Hypothalamus (tissue), 51 donors: ENCODE data around the gene USP24.
"Not testable (repeated sequence)": the region's sequence is repeated elsewhere in the genome, so short reads cannot be mapped to it uniquely, and the experiment has no call there.

Source experiments
- DNase-seq, 51 donors: peaks; one replicate each; lab custom pipeline; 2025; lab: John Stamatoyannopoulos, UW

The USP24 gene

GRCh38 chr1:55128418-55128995, 86.7 kb downstream of the USP24 start:
- no peak for DNase-seq

DNA sequence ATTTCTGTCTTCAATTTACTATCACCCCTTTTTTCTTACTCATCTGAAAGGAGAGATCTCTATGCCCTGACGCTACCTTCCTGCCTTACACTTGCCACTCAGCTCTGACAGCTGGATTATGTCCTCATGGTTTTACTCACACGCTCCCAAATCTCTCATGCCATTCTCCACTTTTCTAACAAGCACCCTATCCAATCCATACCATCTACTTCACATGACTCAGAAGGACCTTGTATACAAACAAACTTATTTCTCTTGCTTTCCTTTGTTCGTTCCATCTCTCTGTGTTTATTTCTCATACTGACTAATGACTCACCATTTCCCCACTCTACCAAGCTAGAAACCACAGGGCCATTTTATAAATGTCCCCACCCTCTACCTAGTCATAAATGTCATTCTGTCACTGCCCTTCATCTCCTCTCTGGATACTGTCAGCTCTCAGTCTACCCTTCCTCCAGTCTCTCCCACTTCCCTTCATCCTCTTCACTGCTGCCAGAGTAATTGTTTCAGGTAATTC, 87.3 kb downstream of the USP24 start:
- no peak for DNase-seq

- DNase-seq, result no peak
Observed at GRCh38 chr1:55124470-55124869, 90.7 kb downstream of the USP24 start.

- no peak for DNase-seq
Observed at GRCh38 chr1:55120538-55120937, 94.6 kb downstream of the USP24 start.

DNA sequence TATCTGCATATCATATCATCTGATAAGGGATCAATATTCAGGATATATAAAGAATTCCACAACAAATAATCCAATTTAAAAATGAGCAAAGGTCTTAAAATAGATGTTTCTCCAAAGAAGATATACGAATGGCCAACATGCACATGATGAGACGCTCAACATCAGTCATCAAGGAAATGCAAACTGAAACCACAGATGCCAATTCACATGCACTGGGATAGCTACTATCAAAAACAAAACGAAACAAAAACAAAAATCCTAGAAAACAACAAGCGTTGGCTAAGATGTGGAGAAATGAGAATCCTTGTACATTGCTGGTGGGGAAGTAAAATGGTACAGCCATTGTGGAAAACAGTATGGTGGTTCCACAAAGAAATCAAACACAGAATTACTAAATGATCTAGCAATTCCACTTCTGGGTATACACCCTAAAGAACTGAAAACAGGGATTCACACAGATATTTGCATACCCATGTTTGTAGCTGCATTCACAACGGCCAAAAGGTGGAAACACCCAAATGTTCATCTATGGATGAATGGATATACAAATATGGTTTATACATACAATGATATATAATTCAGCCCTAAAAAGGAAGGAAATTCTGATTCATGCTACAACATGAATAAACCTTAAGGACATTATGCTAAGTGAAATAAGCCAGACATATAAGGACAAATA, 96.4 kb downstream of the USP24 start:
- DNase-seq, result no peak

- no peak for DNase-seq
Observed at GRCh38 chr1:55117941-55118340, 97.2 kb downstream of the USP24 start.

DNA sequence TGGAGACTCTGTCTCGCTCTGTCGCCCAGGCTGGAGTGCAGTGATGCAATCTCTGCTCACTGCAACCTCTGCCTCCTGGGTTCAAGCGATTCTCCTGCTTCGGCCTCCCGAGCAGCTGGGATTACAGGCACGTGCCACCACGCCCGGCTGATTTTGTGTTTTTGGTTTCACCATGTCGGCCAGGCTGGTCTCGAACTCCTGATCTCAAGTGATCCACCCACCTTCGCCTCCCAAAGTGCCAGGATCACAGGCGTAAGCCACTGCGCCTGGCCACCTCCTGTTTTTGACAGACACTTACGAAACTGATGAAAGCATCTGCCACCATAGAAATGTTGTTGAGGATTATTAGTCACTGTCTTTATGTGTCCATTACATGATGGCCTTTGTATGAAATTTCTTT, 106.2 kb downstream of the USP24 start:
- not testable (repeated sequence) for DNase-seq

- DNase-seq, result no peak
Observed at GRCh38 chr1:55107101-55107500, 108.1 kb downstream of the USP24 start.

DNA sequence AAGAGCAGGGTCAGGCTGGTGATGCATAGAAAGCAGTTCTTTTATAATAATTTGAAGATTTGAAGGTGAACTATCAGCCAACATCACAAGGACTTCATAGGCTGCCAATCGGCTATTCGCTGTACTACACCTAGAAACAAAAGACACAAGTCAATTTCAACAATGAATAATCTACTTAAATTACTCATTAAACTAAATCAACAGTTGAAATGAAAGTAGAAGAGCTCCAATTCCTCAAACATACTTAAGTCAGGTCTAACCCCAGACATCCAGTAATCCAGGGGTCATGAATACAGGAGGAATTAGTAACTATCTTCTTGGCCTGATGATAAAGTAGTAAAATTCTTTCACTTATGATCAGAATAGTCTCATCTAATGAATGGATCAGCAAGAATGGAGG, 111.3 kb downstream of the USP24 start:
- DNase-seq, result no peak

GRCh38 chr1:55095095-55095494, 120.1 kb downstream of the USP24 start:
- no peak for DNase-seq

DNA sequence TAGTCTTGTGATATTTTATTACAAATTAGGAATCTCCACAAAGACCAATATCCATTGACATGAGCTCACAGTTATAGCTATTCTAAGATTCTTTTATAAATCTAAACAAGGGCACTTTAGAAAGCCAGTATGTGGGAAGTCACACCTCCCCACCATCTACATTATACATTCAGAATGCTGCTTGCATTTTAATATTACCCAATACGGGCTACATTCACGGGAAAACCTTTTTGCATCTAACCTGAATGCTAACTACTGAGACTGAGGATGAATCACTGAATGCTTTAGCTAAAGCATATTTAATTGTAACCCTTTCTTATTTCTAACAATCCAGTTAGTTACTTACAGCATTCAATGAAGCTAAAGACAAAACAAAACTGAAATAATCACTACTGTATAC, 122.7 kb downstream of the USP24 start:
- no peak for DNase-seq

GRCh38 chr1:55089683-55090082, 125.5 kb downstream of the USP24 start:
- DNase-seq, result no peak

DNA sequence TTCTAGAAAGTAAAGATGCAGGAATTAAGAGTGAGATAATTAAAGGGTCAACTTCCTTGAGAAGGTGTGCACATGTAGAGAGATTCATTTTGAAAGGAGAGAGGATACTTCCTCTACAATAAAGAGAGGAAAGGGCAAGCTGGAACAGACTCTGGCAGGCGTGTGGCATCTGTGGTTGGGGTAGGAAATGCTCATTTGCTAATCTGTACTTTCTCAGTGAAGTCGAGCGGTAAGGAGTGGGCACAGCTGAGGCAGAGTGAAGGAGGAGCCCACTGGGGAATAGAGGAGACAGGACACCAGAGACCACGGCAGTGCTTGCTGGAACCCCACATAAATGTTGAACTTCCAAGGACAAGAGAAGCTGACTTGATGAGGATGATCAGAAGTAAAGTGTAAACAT, 126.8 kb downstream of the USP24 start:
- DNase-seq, result no peak

GRCh38 chr1:55087439-55087838, 127.7 kb downstream of the USP24 start:
- no peak for DNase-seq

- DNase-seq, result no peak
Observed at GRCh38 chr1:55084257-55084656, 130.9 kb downstream of the USP24 start.

DNA sequence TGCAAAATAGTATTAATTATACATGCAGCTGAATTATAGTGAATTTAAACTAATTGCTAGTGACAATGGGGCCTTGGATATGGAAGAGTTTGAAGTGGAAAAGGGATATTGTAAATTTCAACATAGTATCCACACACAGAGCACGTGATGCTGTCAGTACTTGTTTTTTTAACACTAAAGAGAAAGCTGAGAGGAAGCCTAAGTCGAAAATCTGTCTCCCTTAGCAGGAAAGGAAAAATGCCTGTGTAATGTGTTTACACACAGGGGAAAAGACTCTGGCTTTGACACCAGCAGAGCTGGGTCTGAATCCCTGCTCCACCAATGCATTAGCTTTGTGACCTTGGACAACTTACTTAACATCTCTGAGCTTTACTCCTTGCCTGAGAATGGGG, 133.3 kb downstream of the USP24 start:
- DNase-seq, result no peak

DNA sequence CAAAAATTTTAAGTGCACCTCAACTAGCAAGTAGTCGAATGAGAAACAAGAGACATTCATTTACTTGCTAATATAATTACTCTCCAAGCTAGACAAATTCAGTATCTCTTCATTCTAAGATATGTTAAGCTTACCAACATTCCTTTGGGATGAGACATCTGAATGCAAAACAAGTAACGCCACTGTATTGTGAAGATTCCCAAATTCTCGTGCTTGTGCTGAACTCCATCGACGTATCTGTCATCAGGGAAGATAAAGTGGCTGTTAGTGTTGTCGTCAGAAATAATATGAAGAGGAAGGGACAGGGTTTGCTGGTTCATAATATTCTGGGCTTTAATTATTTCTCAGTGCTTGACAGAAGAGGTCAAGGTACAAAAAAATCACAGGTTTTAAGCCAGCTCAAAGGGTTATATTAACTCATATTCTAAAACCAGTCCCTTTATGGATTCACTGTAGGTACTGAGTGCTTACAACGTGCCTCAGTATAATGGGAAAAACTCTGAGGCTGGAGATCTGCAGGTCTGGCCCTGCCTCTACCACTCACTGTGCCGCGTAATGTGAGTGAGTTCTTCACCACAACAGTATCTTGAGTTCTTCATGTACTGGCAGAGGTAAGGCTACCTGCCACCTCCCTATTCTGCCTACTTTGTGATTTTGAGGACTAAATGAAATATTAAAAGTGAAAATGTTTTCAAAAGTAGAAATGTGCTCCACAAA, 133.8 kb downstream of the USP24 start:
- DNase-seq, result no peak

- DNase-seq, result no peak
Observed at GRCh38 chr1:55079651-55080050, 135.5 kb downstream of the USP24 start.

GRCh38 chr1:55078470-55078869, 136.7 kb downstream of the USP24 start:
- peak in 1 of 51 donors; percentile 9 for DNase-seq

DNA sequence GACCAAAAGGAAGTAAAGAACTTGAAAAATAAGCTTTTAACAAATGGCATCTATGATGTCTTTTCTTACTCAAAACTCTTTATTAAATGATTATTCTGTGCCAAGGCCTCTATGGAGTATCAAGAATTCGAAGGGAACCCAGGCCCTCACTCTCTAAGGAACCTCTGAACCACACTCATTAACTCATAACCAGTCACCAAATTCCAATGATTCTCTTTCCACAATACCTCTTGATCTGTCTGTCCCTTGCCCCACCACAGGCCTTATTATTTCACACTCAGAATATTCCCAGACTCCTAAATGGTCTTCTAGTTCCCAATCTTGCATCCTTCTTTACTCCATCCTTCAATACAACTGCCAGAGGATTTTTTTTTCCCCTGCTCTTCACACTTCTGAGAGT, 138.8 kb downstream of the USP24 start:
- no peak for DNase-seq

DNA sequence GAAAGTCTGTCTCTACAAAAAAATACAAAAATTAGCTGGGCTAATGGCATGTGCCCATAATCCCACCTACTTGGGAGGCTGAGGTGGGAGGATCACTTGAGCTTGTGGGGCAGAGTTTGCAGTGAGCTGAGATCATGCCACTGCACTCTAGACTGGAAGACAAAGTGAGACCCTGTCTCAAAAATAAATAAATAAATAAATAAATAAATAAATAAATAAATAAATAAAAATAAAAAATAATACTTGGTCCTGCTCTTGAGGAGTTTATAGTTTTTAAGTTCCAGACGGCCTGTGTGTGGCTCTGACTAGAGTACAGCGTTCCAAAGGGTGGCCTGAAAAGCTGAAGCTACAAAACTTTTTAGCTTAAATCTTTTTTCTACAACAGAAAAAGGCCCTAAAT, 140.7 kb downstream of the USP24 start:
- DNase-seq, result no peak
